IMR-90 (cell line): ENCODE measurements around the gene TMC3.

Experiments used
- CEBPB ChIP-seq: IDR thresholded peaks from 2 replicates; pipeline ENCODE4 v1.6.1; 2012; ENCODE audit warnings: low read depth, low read length, improper control_type of control experiment
- MAFK ChIP-seq: IDR thresholded peaks from 2 replicates; pipeline ENCODE4 v1.6.1; 2012; ENCODE audit warnings: low read depth, low read length, improper control_type of control experiment
- MXI1 ChIP-seq: IDR thresholded peaks from 2 replicates; pipeline ENCODE4 v1.6.1; 2012; ENCODE audit warnings: low read depth, mild to moderate bottlenecking, low read length, moderate library complexity, borderline replicate concordance
- POLR2A ChIP-seq: IDR thresholded peaks from 2 replicates; pipeline ENCODE4 v1.6.1; 2012; ENCODE audit warnings: mild to moderate bottlenecking, low read depth, low read length
- RFX5 ChIP-seq: IDR thresholded peaks from 2 replicates; pipeline ENCODE4 v1.8.0; 2012; ENCODE audit warnings: low read depth, mild to moderate bottlenecking, low read length, moderate library complexity
- TF ChIP-seq, protein P1 (sequence below): conservative IDR thresholded peaks from 2 replicates; pipeline ENCODE4 v1.5.1; 2012; ENCODE audit warnings: mild to moderate bottlenecking, low read depth, low read length, improper control_type of control experiment

- no peak for TF ChIP-seq POLR2A
- TF ChIP-seq MXI1: no peak
- TF ChIP-seq, protein P1, sequence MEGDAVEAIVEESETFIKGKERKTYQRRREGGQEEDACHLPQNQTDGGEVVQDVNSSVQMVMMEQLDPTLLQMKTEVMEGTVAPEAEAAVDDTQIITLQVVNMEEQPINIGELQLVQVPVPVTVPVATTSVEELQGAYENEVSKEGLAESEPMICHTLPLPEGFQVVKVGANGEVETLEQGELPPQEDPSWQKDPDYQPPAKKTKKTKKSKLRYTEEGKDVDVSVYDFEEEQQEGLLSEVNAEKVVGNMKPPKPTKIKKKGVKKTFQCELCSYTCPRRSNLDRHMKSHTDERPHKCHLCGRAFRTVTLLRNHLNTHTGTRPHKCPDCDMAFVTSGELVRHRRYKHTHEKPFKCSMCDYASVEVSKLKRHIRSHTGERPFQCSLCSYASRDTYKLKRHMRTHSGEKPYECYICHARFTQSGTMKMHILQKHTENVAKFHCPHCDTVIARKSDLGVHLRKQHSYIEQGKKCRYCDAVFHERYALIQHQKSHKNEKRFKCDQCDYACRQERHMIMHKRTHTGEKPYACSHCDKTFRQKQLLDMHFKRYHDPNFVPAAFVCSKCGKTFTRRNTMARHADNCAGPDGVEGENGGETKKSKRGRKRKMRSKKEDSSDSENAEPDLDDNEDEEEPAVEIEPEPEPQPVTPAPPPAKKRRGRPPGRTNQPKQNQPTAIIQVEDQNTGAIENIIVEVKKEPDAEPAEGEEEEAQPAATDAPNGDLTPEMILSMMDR: no peak
- no peak for TF ChIP-seq RFX5
- no peak for TF ChIP-seq MAFK
- no peak for TF ChIP-seq CEBPB
Observed at GRCh38 chr15:81314378-81314777, 59.6 kb downstream of the TMC3 start.
